WERI-Rb-1 (cell line): ENCODE results near the gene STK32C.
A peak's percentile ranks its signal among the peaks of the same experiment; 100 is the strongest.

Experiments
- DNase-seq: peaks from one replicate; pipeline ENCODE4 v3.0.0-alpha.2; 2020
- H3K27ac ChIP-seq: fragments of 250-450 bp; sonication (Bioruptor Pico); 2 replicates; pipeline ENCODE4 v1.5.1; 2020; ENCODE audit warnings: mild to moderate bottlenecking, moderate library complexity
- H3K27me3 ChIP-seq: fragments of 250-450 bp; sonication (Bioruptor Pico); 2 replicates; pipeline ENCODE4 v1.5.1; 2021; ENCODE audit warnings: mild to moderate bottlenecking, low read depth, moderate library complexity; ENCODE audit not compliant: insufficient read depth, severe bottlenecking
- H3K36me3 ChIP-seq: fragments of 250-450 bp; sonication (Bioruptor Pico); 2 replicates; pipeline ENCODE4 v1.5.1; 2020; ENCODE audit warnings: mild to moderate bottlenecking, moderate library complexity
- H3K4me3 ChIP-seq: 2 replicates; pipeline ENCODE4 v1.5.1; 2011; ENCODE audit warnings: low read depth, mild to moderate bottlenecking, control low read depth, low read length
- H3K9me3 ChIP-seq: fragments of 250-450 bp; sonication (Bioruptor Pico); 2 replicates; pipeline ENCODE4 v1.5.1; 2021; ENCODE audit warnings: mild to moderate bottlenecking, moderate library complexity; ENCODE audit not compliant: severe bottlenecking
- CTCF ChIP-seq: IDR thresholded peaks from 2 replicates; pipeline ENCODE4 v1.5.1; 2011; ENCODE audit warnings: low read depth, mild to moderate bottlenecking, control low read depth, inconsistent platforms, low read length

The STK32C gene

GRCh38 chr10:132250481-132251475 lies 57.0 kb downstream of the STK32C start:
- no peak for DNase-seq
- Histone ChIP-seq H3K27me3 (peaks cover 9% of the 10 kb centered on the region), H3K4me3 (no peak overlapping the region), H3K9me3 (no peaks in the 10 kb centered on the region), H3K36me3 (no peaks in the 10 kb centered on the region), H3K27ac (no peak overlapping the region)
- no peak for TF ChIP-seq CTCF

- no peak for DNase-seq
- Histone ChIP-seq H3K27ac (no peak overlapping the region), H3K9me3 (no peaks in the 10 kb centered on the region), H3K27me3 (peaks cover 9% of the 10 kb centered on the region), H3K4me3 (no peak overlapping the region), H3K36me3 (no peaks in the 10 kb centered on the region)
- TF ChIP-seq CTCF: no peak
Observed at GRCh38 chr10:132249824-132250375, 57.9 kb downstream of the STK32C start.

DNA sequence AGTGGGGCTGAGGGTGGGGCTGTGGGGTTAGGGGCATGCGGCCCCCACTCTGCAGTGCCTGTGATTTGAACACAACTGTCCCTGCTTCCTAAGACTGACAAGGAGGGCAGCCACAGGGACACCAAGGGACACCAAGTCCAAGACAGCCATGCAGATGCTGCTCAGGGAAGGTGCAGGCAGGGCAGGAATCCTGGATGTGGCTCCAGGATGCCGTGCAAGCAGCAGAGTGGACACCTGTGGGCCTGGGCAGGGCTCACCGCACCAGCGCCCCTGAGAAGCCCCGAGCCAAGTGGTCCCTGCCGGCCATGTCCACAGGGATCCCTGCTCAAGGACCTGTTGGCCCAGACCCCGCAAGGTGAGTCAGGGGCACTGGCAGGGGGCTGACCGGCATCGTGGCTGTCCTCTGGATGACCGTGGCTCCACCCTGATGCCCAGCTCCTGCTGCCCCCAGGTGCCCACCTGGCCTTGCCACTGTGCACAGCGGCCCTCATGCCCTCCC lies 58.5 kb downstream of the STK32C start:
- Histone ChIP-seq H3K36me3 (no peaks in the 10 kb centered on the region), H3K27me3 (peaks cover 9% of the 10 kb centered on the region), H3K9me3 (no peaks in the 10 kb centered on the region), H3K27ac (no peak overlapping the region), H3K4me3 (no peak overlapping the region)
- TF ChIP-seq CTCF: no peak
- no peak for DNase-seq

DNA sequence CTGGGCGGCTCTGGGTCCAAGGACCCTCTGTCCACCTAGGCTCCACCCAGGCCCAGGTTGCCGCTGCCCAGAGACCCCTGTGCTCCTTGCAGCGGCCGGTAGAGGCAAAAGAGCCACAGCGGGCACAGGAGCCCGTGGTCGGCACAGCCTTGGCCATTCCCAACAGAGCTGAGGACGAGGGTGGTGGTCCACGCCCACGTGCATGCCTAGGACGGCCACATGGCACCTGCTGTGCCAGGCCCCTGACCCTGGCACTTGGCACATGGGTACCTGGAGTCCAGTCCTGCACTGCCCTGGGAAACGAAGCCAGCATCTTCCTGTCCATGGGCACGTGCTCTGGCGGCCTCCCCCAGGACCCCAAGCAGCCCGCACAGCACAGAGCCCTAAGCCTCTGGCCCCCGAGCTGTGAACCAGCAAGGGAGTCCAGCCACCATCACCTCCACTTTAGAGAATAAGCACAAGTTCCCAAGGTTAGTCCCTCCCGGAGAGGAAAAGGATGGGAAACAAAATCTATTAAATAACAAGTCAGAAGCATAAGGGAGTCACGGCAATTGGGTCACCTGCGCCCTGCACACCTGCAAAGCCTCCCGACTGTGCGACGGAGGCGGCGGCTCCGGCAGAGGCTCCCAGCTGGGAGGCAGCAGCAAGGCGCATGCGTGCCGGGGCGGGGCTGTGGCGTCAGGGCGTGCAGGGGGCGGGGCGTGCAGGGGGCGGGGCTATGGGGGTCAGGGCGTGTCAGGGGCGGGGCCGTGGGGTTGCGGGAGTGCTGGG lies 59.1 kb downstream of the STK32C start:
- TF ChIP-seq CTCF: no peak
- no peak overlapping the region for H3K27ac ChIP-seq
- H3K36me3 ChIP-seq: no peaks in the 10 kb centered on the region
- no peaks in the 10 kb centered on the region for H3K9me3 ChIP-seq
- DNase-seq: peak; percentile 76
- peak overlapping the region; percentile 29 for H3K4me3 ChIP-seq
- peaks cover 9% of the 10 kb centered on the region for H3K27me3 ChIP-seq

DNA sequence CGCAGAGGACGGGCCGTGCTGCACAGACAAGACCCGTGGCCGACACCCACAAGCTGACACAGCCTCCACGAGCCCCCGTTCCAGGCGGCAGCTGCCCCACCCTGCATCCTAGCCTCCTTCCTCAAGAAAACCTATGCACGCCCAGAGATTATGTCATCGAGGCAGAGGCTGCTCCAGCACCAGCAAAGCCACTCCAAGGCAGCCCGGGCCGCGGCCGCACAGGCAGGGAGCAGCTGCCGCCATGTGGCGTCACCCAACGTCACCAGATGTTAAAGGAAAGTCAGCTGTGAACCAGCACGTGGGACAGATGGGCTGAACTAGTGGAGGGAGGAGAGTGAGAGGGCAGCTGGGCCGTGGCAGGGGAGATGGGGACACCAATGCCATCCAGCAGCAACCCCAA lies 59.8 kb downstream of the STK32C start:
- no peak for TF ChIP-seq CTCF
- H3K27me3 ChIP-seq: peaks cover 9% of the 10 kb centered on the region
- no peaks in the 10 kb centered on the region for H3K9me3 ChIP-seq
- no peaks in the 10 kb centered on the region for H3K36me3 ChIP-seq
- no peak overlapping the region for H3K27ac ChIP-seq
- DNase-seq: peak; percentile 74
- no peak overlapping the region for H3K4me3 ChIP-seq
